ENCODE data around the gene VARS2. TPM values are rescaled to one million over a fixed set of nuclear protein-coding genes. Genes with fewer than 3 reads are reported as not detected.

Gene VARS2
- total RNA-seq, 2 donors from 2014 or later = 50.5 to 64.4 TPM

GRCh38 chr6:30881392-30882203, 32.4 kb upstream of the VARS2 start:
- H3K36me3 Mint-ChIP-seq (ENCODE audit: low read depth) = no peaks in the 10 kb centered on the region
- H3K27me3 Mint-ChIP-seq = no peaks in the 10 kb centered on the region
- H3K27ac Mint-ChIP-seq = peak overlapping the region; percentile 48
- H3K4me1 Mint-ChIP-seq = peaks cover 41% of the 10 kb centered on the region
- no peak for ATAC-seq (replicated peaks)
- H3K4me3 Mint-ChIP-seq = no peak overlapping the region
- H3K9me3 Mint-ChIP-seq = no peaks in the 10 kb centered on the region

- H3K36me3 Mint-ChIP-seq (ENCODE audit: low read depth) = no peaks in the 10 kb centered on the region
- H3K9me3 Mint-ChIP-seq = no peaks in the 10 kb centered on the region
- no peak overlapping the region for H3K4me3 Mint-ChIP-seq
- H3K27me3 Mint-ChIP-seq = no peaks in the 10 kb centered on the region
- peaks cover 43% of the 10 kb centered on the region for H3K4me1 Mint-ChIP-seq
- peak overlapping the region; percentile 48 for H3K27ac Mint-ChIP-seq
- no peak for ATAC-seq (replicated peaks)
These were observed 31.8 kb upstream of the VARS2 start for GRCh38 chr6:30882204-30882758.

- no peak for ATAC-seq (replicated peaks)
- Mint-ChIP-seq H3K36me3 (ENCODE audit: low read depth) (no peaks in the 10 kb centered on the region), H3K4me1 (peaks cover 36% of the 10 kb centered on the region), H3K27me3 (no peaks in the 10 kb centered on the region), H3K27ac (peak overlapping the region; percentile 51), H3K9me3 (no peaks in the 10 kb centered on the region), H3K4me3 (peak overlapping the region; percentile 68)
These were observed 31.0 kb upstream of the VARS2 start for GRCh38 chr6:30882759-30883684.

GRCh38 chr6:30883685-30884520, 30.1 kb upstream of the VARS2 start, which contains the start of gene DDR1:
DDR1 (plus strand) TSS chr6:30884519; CDS start chr6:30888730, 4,211 bp downstream.
- Mint-ChIP-seq H3K4me1 (peaks cover 36% of the 10 kb centered on the region), H3K36me3 (ENCODE audit: low read depth) (no peaks in the 10 kb centered on the region), H3K4me3 (peak within 1 kb of the TSS; percentile 75), H3K9me3 (no peaks in the 10 kb centered on the region), H3K27ac (peak within 1 kb of the TSS; percentile 51), H3K27me3 (no peaks in the 10 kb centered on the region)
- peak; percentile 66 for ATAC-seq (replicated peaks)

- Mint-ChIP-seq H3K36me3 (ENCODE audit: low read depth) (peaks cover 2% of the 10 kb centered on the region), H3K4me1 (peaks cover 36% of the 10 kb centered on the region), H3K27me3 (no peaks in the 10 kb centered on the region), H3K4me3 (peak overlapping the region; percentile 75), H3K9me3 (no peaks in the 10 kb centered on the region), H3K27ac (peak overlapping the region; percentile 35)
- peak; percentile 78 for ATAC-seq (replicated peaks)
These were observed 29.2 kb upstream of the VARS2 start for GRCh38 chr6:30884521-30885480.

GRCh38 chr6:30885481-30885998, 28.5 kb upstream of the VARS2 start:
- Mint-ChIP-seq H3K9me3 (no peaks in the 10 kb centered on the region), H3K4me1 (peaks cover 36% of the 10 kb centered on the region), H3K27me3 (no peaks in the 10 kb centered on the region), H3K36me3 (ENCODE audit: low read depth) (peaks cover 5% of the 10 kb centered on the region), H3K27ac (peak overlapping the region; percentile 35), H3K4me3 (peak overlapping the region; percentile 75)
- no peak for ATAC-seq (replicated peaks)

GRCh38 chr6:30885999-30886896, 27.8 kb upstream of the VARS2 start:
- Mint-ChIP-seq H3K9me3 (no peaks in the 10 kb centered on the region), H3K36me3 (ENCODE audit: low read depth) (peaks cover 5% of the 10 kb centered on the region), H3K4me3 (peak overlapping the region; percentile 75), H3K27me3 (no peaks in the 10 kb centered on the region), H3K4me1 (peaks cover 35% of the 10 kb centered on the region), H3K27ac (peak overlapping the region; percentile 35)
- peak; percentile 35 for ATAC-seq (replicated peaks)

- no peak overlapping the region for H3K27ac Mint-ChIP-seq
- no peaks in the 10 kb centered on the region for H3K27me3 Mint-ChIP-seq
- H3K9me3 Mint-ChIP-seq = no peaks in the 10 kb centered on the region
- H3K4me3 Mint-ChIP-seq = peak overlapping the region; percentile 75
- no peak for ATAC-seq (replicated peaks)
- peaks cover 5% of the 10 kb centered on the region for H3K36me3 Mint-ChIP-seq (ENCODE audit: low read depth)
- peaks cover 29% of the 10 kb centered on the region for H3K4me1 Mint-ChIP-seq
These were observed 27.2 kb upstream of the VARS2 start for GRCh38 chr6:30886897-30887255.

GRCh38 chr6:30887901-30888815, 25.9 kb upstream of the VARS2 start:
- H3K27me3 Mint-ChIP-seq = no peaks in the 10 kb centered on the region
- H3K27ac Mint-ChIP-seq = no peak overlapping the region
- H3K4me1 Mint-ChIP-seq = peaks cover 23% of the 10 kb centered on the region
- no peak for ATAC-seq (replicated peaks)
- no peaks in the 10 kb centered on the region for H3K9me3 Mint-ChIP-seq
- H3K4me3 Mint-ChIP-seq = no peak overlapping the region
- peaks cover 5% of the 10 kb centered on the region for H3K36me3 Mint-ChIP-seq (ENCODE audit: low read depth)

GRCh38 chr6:30888816-30889495, 25.1 kb upstream of the VARS2 start:
- Mint-ChIP-seq H3K27me3 (no peaks in the 10 kb centered on the region), H3K27ac (no peak overlapping the region), H3K4me3 (no peak overlapping the region), H3K36me3 (ENCODE audit: low read depth) (peaks cover 5% of the 10 kb centered on the region), H3K4me1 (peaks cover 19% of the 10 kb centered on the region), H3K9me3 (no peaks in the 10 kb centered on the region)
- ATAC-seq (replicated peaks) = no peak

- H3K4me1 Mint-ChIP-seq = peaks cover 19% of the 10 kb centered on the region
These were observed 24.5 kb upstream of the VARS2 start for GRCh38 chr6:30889496-30889885.

More at GRCh38 chr6:30889496-30889885, 24.5 kb upstream of the VARS2 start:
- H3K4me3 Mint-ChIP-seq = no peak overlapping the region
- peaks cover 5% of the 10 kb centered on the region for H3K36me3 Mint-ChIP-seq (ENCODE audit: low read depth)
- no peaks in the 10 kb centered on the region for H3K27me3 Mint-ChIP-seq
- no peak for ATAC-seq (replicated peaks)
- H3K27ac Mint-ChIP-seq = peak overlapping the region; percentile 67
- H3K9me3 Mint-ChIP-seq = no peaks in the 10 kb centered on the region

All from activated T-helper 17 cell treated with anti-CD3 and anti-CD28 coated beads, Interleukin-2, amount 50 U/mL, for 72 hours (primary cell).